Erythroblast (primary cell): Measurements from ENCODE around the gene LAMC2.

Source experiments
- GATA1 ChIP-seq: IDR thresholded peaks from 2 replicates; pipeline ENCODE4 v1.6.1; 2011; ENCODE audit warnings: low read depth, mild to moderate bottlenecking, control low read depth, low read length, moderate library complexity
- POLR2A ChIP-seq: IDR thresholded peaks from 2 replicates; pipeline ENCODE4 v1.6.1; 2011; ENCODE audit warnings: mild to moderate bottlenecking, low read length

GRCh38 chr1:183198463-183198862, 12.4 kb downstream of the LAMC2 start:
- TF ChIP-seq POLR2A (no peak), GATA1 (no peak)
